Retina (tissue), 1 donor: ENCODE measurements around the gene DUOXA1.

Experiments
- DNase-seq: peaks from one replicate; pipeline ENCODE4 v3.0.0-alpha.2; 2016

DUOXA1 gene, protein sequence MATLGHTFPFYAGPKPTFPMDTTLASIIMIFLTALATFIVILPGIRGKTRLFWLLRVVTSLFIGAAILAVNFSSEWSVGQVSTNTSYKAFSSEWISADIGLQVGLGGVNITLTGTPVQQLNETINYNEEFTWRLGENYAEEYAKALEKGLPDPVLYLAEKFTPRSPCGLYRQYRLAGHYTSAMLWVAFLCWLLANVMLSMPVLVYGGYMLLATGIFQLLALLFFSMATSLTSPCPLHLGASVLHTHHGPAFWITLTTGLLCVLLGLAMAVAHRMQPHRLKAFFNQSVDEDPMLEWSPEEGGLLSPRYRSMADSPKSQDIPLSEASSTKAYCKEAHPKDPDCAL

DNA sequence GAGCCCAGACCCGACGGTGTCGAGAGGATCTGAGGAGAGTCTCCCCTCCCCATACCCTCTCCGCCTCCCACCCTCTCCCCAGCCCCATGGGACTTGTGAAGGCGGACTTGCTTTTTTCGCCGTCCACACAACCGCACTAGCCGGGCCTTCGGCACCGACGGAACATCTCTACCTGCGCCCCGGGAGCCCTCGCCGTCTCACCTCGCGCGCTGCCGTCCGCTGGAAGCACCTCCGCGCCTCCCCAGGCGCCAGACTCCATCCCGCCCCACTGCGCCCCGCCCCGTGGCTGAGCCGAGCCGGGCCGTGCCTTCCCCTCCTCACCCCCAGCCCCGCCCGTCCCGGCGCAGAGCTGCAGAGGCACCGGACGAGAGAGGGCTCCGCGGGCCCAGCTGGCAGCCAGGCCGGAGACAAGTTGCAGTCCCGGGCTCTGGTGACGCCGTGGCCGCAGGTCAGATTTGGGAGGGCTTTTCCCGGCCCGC, at the start of gene DUOXA1, which contains the start of gene DUOX1:
Gene DUOXA1 (minus strand): TSS at position 229 of the 479 bp plus-strand sequence. CDS start 6,865 bp downstream, outside the sequence.
Gene DUOX1 (plus strand): TSS at position 344 of the 479 bp plus-strand sequence. CDS start 1,973 bp downstream, outside the sequence.
- no peak for DNase-seq

DNA sequence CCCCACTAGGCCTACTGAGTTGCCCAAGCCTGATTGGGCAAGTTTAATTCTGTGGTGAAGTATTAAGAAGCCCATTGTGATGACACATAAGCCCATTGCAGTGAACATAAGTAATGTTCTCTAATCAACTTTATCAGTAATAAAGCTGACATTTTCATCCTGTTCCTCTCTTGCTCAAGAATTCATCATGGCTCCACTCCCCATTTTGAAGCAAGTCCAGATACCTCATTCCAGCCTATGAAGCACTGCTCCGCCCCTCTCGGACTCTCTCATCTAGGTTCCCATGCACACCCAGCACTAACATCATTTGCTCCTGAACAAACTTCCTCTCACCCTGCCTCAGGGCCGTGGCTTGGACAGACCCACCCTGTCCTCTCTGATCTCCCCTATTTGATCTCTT, 47.6 kb upstream of the DUOXA1 start:
- no peak for DNase-seq

DNA sequence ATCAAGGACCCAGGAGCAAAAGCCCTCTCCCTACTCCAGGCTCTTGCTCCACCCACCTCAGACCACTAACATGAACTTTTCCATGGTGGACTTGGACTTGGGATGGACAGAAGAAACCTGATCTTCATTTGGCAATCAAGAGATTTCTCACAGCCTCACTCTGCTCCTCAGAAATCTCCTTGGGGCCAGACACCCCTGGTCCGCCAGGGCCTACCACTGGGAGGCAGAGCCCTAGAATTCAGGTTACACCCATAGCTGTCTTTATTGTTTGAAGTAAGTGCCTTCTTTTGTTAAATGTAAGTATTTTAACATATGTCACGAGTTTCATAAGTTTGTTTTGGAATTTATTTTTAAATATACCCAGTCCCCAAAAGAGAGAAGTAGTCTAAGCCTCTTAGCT, 44.9 kb upstream of the DUOXA1 start:
- DNase-seq = no peak

DNA sequence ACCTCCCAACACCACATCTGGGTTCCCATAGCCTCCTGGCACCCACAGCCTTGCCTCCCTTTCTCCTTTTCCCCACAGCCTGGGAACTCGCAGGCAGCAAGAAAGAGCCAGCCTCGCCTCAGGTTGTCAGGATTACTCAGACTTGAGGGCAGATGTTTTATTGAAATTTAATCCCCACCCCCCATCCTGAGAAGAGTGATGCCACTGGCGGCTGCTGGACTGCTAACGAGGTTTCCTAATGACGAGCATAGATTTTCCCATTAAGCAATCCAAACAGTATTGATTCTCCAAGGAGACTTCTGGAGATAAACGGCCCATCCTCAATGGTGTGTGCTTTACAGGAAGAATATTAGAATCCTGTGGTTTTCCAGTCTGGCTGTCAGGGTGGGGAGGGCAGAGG, 44.4 kb upstream of the DUOXA1 start:
- peak; percentile 38 for DNase-seq

DNA sequence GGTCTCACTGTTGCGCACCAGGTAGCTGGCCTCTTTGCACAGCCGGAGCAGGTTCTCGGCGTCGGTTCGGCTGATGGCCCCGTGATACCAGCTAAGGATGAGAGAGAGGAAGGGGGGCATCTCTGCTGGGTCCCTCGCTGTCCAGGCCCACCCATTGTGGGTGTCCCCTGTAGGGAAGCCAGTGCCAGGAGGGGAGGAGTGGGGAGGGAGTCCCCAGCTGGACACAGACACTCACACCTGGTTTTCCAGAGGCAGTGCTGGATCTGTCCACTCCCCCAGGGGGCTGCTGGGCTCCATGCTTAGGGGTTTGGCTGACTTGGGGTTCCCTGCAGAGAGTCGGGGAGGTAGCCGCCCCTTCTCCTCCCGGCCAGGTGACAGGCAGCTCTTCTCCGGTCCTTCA, 42.2 kb upstream of the DUOXA1 start:
- DNase-seq = no peak

DNA sequence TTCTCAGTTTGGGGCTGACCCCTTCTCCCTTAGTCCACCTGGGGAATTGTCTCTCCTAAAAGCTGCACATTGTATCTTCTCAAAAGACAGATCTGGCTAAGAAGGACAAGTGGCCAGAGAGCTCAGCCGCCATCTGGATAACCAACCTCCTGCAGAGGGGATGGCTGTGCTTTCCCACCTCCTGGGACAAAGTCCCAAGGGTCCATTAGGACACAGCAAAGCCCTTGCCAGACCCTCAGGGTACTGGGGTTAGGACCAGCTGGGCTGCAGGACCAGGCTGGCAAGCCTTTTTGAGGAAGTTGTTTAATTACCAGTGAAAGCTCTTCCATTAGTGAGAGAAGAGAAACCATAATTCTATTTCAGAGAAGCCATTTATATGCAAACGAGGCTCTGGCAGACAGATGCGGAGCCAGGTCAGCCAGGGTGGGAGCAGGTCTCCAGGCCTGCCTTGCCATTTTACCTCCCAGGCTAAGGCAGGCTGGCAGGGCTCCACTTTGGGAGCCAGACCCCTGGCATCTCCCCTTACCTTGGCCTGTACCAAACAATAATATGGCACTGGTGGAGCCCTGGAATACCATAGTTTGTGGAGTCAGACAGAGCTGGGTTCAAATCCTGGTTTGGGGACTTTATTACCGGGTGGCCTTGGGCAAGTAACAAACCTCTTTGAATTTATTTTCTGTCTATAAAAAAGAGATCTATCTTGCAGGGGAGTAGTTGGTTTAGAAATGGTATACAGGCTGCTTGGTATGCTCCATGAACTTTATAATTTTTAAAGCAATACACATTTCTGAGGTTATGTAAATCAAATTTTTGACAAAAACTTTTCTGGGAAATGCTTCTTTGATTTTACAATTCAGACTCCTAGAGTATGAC, 40.2 kb upstream of the DUOXA1 start:
- DNase-seq = peak; percentile 54

DNA sequence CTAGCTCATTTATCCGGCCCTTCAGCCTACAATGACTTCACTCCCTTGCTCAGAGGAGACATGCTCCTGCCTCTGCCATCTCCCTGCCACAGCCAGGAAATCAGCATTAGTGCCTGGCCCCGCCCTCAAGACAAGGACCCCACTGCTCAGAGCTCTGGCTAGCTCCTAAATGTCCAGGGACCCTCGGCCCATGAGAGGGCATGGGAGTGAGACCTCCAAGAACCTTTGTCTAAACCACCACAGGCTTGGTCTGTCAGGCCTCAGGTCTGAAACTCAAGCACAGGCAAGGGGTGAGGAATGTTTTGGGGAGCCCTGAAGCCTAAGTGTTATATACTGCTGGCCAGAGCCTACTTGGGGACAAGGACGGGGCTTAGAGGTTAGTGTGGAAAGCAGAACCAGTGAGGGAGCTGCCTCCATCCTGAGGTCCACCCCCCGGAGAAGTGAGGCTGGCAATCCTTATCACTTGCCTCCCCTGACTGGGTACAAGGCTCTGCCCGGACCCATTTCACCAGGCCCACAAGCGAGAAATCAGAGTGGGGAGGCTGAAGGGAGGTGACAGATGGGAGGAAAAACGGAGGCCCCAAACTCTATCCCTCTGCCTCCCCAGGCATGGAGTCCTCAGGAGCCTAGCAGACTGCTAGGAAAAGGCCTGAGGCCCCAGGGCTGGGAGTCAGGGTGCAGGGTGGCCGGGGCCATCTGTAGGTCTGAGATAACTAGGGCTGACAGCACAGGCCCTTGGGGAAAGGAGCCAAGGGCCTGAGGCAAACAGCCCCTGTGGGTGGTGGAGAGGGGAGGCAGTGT, 39.3 kb upstream of the DUOXA1 start:
- DNase-seq = peak; percentile 51

DNA sequence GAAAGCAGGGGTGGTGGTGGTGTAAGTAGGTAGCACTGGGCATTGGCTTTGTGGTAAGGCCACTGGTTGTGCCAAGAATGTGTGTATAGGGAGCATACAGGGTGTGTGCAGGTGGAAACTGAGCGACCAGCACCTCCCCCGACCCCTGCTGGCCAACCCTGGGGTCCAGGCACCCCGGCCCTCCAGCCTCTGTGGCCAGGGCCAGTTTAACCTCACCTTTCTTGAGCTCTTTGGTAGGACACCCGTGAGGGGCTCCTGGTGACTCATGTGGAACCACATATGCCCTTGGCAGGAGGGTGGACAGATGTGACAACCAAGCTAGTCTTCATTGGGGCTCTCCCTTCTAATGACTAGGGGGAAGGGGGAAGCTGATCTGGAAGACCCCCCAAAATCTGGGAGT, 38.6 kb upstream of the DUOXA1 start:
- DNase-seq = no peak

DNA sequence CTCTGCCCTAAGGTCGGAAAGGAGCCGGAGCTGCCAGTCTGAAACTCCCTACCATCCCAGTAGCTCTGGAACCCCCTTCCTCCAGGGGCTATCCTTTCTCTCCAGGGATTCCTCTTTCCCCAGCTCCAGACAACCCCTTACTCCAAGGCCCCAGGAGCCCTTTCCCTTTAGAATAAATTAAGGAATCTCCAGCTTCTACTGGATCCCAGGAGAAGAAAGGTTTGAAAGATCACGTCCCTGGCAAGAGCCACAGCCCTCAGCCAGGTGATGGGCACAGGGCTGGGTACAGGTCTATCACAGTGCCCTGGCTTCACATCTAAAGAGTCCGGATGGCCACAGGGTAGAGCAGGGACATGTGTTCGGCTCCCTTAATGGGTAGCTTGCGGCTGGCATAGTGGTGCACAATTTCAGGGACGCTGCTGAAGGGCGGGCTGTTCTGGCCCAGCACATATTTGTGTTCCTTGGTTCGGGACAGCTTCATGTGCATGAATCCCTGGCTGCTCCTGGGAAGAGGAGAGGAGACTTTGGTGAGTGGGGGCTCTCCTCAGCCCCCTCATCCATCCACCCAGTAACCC, 38.0 kb upstream of the DUOXA1 start:
- DNase-seq = no peak

DNA sequence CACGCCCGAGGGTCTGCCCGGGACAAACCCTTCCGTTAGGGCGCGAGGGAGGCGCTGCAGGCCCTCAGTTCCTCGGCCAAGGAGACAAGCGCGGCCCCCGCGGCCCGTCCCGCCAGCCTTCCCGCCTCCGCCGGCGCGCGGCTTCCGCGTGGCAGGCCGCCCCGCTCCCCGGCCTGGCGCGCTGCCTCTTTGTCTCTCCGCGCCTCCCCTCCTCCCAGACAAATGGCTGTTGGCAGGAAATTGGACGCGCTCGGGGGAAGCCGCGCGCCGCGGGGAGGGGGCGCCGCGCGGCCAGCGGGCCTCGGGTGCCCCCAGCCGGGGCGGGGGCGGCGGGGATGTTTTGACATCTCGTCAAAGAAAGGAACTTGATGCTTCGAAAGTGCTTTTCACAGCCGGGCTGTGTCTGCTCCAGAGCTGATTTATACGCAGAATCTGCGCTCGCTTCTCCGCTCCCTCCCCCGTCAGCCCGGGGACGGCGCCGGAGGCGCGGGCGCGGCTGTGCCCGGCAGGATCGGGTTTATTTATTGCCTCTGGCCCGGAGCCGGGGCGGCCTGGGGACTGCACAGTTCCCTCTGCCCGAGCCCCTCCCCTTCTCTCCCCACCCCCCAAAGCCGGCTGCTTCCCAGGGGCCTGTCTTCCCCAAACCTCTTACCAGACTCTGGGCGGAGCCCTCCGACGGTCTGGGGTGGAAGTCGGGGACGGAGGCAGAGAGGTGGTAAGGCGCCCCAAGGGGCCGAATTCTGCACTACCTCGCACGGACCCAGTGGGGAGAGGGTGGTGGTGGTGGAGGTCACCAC, 37.4 kb upstream of the DUOXA1 start:
- peak; percentile 86 for DNase-seq

DNA sequence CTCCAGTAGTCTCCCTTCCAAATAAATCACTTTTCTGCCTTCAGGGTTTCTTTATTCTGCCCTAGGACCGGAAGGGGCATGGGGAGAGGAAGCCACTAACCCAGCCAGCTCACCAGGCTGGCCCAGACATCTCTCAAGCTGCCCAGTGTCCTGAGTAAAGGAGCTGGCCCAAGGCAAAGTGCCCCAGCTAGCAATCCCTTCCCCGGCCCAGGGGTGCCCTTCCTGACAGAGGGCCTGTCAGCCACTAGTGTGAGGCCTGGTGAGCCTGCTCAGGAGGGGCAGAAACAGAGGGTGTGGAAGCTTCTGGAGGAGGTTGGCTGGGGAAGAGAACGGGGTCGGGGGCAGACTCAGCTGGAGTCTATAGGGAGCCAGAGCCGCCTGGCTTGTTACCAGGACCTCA, 35.9 kb upstream of the DUOXA1 start:
- no peak for DNase-seq

DNA sequence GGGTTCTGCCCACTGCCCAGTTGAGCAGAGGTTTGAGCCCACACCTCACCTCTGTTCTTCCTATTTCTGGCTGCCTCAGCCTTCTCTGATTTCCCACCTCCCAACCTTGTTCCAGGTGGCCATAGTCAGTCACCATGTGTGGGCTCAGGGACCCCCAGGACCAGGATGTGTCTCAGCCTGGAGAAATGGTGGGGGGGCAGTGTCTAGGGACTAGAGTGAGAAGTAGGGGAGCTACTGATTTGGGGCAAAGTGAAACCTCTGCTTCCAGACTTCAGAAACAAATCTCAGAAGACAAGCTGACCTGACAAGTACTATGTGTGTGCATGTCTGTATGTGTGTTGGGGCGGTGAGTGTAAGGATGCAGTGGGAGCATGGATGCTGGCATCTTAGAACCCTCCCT, 35.2 kb upstream of the DUOXA1 start:
- DNase-seq = no peak

DNA sequence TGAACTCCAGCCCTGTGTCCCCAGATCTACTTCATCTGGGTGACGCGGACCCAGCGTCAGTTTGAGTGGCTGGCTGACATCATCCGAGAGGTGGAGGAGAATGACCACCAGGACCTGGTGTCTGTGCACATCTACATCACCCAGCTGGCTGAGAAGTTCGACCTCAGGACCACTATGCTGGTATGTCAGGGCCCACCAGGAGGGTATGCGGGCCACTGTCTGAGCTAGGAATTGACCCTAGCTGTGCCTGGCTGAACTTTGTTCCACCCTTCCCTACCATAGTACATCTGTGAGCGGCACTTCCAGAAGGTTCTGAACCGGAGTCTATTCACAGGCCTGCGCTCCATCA, 33.8 kb upstream of the DUOXA1 start:
- DNase-seq = no peak

DNA sequence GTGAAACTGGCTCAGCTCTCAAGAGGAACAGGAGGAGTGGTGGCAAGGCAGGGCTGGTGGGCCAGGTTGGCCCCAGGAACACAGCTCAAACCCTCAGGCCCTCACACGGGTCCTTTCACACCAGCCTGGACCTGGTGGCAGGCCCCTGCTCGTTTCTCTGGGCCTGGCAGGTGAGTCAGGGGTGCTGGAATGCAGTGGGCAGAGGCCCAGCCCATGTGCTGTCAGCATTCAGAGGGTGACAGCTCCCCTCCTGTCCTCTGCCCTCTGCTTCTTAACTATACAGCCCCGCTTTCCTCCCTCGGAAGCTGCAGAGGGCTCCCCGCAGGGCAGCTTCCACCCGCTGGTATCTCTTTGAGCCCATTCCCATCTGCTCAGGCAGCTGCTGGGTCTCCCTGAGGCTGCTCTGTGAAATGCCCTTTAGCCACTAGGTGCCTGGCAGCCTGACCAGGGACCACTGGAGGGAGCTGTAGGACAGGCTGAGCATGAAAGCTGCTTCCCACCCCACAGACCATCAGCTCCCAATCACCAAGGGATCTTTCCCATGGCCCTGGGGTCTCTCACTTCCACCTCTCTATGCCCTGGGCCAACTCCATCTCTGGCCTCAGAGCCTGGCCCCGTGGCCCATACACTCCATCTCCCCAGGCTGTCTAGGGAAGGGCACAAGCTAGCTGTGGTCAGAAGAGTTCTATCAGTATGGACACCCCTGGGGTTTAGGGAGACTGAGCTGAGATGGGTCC, 33.3 kb upstream of the DUOXA1 start:
- peak; percentile 91 for DNase-seq

DNA sequence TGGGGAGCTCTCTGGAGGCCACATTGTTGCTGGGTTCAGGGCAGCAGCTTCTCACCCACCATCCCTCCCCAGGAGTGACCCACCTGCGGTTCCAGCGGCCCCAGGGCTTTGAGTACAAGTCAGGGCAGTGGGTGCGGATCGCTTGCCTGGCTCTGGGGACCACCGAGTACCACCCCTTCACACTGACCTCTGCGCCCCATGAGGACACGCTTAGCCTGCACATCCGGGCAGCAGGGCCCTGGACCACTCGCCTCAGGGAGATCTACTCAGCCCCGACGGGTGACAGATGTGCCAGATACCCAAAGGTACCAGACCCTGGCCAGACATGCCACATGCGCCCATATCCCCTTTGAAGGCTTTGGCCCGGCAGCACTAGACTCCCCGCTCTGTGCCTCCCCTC, 32.0 kb upstream of the DUOXA1 start:
- DNase-seq = no peak

DNA sequence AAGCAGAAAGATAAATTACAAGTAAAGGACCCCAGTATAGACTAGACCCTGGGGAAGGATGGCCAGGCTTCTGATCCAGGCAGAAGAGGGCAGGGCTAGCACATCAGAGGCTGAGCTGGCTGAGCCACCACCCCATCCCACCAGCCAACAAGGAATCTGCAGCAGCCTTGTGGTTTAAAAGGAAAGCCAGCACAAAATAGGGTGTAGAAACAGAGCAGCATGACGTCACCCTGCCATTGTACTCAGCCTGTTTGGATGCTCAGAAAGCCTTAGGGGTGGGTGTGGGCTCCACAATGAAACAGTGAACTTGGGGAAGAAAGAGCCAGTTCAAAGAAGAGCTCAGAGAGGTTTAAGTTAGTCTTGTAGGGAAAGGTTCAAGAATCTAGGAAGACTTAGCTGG, 28.3 kb upstream of the DUOXA1 start:
- no peak for DNase-seq

DNA sequence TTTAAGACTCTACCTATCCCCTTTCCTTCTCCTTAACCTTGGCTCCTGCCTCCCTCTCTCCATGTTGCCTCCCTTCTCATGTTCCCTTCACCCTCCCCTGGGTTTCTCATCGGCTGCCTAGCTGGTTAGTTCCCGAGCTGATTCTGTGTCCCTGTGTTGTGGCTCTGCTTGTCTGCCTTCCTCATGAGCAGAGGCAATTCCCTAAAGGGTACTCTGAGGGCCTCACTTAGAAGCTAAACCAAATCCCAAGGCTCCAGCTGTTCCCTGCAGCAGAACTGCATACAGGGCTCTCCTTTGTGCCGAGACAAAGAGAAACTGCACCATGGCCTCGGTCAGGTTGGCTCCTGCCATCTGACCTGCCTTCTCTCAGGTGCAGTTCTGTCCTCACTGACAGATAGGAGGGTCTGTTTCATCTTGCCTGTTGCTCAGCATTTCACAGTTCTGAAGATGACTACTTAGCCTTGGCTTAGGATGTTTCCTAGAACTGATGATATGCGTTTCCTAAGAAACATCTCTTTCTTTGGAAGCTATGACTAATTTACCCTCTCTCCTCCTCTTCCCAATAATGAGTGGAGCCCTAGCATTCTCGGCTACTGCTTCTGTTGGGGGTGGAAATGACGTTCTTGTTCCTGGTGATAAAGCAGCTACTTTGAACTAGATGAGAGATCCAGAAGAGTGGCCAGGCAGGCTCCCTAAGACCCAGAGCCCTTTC, 27.2 kb upstream of the DUOXA1 start:
- no peak for DNase-seq

DNA sequence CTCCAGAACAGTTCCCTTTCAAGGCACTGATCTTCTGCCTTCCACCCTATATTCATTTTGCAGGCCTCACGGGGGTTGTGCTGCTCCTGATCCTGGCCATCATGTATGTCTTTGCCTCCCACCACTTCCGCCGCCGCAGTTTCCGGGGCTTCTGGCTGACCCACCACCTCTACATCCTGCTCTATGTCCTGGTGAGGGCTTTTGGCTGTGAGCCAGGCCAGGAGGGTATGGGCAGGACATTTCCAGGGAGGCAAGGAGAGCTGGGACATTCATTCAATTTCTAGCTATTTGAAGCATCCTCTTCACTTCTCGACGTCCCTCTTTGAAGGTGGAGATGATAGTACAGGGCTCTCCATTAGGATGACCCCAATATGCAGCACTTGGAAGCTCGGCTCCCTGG, 26.1 kb upstream of the DUOXA1 start:
- no peak for DNase-seq

DNA sequence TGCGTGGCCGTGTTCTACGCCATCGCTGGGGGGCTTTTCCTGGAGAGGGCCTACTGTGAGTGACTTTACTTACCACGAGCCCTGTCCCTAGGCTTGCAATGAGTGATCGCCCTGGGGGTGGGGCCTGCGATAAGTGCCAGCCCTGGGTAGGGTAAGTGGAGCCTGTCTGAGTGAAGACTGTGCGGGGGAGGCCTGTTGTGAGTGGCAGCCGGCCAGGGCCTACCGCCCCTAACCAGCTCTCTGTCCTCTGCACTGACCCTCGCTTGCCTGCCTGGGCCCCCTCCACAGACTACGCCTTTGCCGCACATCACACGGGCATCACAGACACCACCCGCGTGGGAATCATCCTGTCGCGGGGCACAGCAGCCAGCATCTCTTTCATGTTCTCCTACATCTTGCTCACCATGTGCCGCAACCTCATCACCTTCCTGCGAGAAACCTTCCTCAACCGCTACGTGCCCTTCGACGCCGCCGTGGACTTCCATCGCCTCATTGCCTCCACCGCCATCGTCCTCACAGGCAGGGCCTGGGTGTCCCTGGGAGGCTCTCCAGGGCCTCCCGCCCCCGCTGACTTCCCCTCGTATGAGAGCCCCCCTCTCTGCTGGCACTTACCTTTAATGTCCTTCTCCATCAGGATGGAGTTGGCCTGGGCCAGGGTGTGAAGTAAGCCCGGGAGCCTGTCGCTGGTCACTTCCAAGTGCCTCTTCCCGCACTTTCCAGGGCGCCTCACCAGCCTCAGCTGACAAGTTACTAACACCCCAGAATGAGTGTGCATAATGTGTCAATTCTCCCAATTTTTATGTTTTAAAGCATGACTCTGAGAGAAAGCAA, 22.5 kb upstream of the DUOXA1 start:
- DNase-seq = no peak

DNA sequence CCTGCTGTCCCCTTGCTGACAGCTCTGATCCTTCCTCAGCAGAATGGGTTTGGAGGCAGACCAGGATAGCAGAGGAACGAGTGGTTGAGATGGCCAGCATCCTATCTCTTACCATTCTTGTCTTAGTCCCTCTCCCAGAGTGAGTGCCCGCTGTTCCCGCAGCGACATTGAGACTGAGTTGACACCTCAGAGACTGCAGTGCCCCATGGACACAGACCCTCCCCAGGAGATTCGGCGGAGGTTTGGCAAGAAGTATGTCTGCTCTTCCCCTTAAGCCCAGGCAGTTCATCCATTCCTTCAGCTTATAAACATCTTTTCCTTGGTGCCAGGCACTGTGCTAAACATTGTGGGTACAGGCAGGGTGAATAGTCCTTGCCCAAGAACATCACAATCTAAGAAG, 21.3 kb upstream of the DUOXA1 start:
- DNase-seq = no peak
